HCEC 1CT (cell line): ENCODE results near the gene SLPI.

Source experiments
- DNase-seq: peaks from one replicate; pipeline ENCODE4 v3.0.0-alpha.2; 2017

SLPI gene

GRCh38 chr20:45211569-45212474 is 42.5 kb downstream of the SLPI start:
- DNase-seq = no peak

- no peak for DNase-seq
These were observed 44.4 kb downstream of the SLPI start for GRCh38 chr20:45209924-45210323.

- DNase-seq = no peak
These were observed 47.6 kb downstream of the SLPI start, which contains the start of gene SEMG1 for GRCh38 chr20:45206725-45207124. Gene SEMG1 (plus strand): TSS chr20:45207033. CDS start chr20:45207054, 21 bp downstream.
